GM12875 (cell line): ENCODE results near the gene XPR1.

Source experiments
- H3K4me3 ChIP-seq: one replicate; pipeline ENCODE4 v1.5.1; 2011; ENCODE audit warnings: low read depth, low read length, control low read depth
- CTCF ChIP-seq: IDR thresholded peaks from 2 replicates; pipeline ENCODE4 v1.5.1; 2011; ENCODE audit warnings: low read depth, mild to moderate bottlenecking, control low read depth, inconsistent platforms, low read length, moderate library complexity, borderline replicate concordance; ENCODE audit not compliant: insufficient read depth

The XPR1 gene

GRCh38 chr1:180793451-180793850 lies 161.6 kb downstream of the XPR1 start:
- no peak overlapping the region for H3K4me3 ChIP-seq
- no peak for TF ChIP-seq CTCF

- TF ChIP-seq CTCF: no peak
- H3K4me3 ChIP-seq: no peak overlapping the region
These were observed 165.2 kb downstream of the XPR1 start for GRCh38 chr1:180796897-180797640.

GRCh38 chr1:180800945-180801344 lies 169.1 kb downstream of the XPR1 start:
- no peak for TF ChIP-seq CTCF
- no peak overlapping the region for H3K4me3 ChIP-seq

GRCh38 chr1:180802813-180803212 lies 171.0 kb downstream of the XPR1 start:
- H3K4me3 ChIP-seq: no peak overlapping the region
- TF ChIP-seq CTCF: no peak

GRCh38 chr1:180805316-180805715 lies 173.5 kb downstream of the XPR1 start:
- H3K4me3 ChIP-seq: no peak overlapping the region
- TF ChIP-seq CTCF: no peak

- no peak for TF ChIP-seq CTCF
These were observed 179.5 kb downstream of the XPR1 start for GRCh38 chr1:180811298-180811697.

GRCh38 chr1:180811886-180812285 lies 180.1 kb downstream of the XPR1 start:
- no peak for TF ChIP-seq CTCF
- no peak overlapping the region for H3K4me3 ChIP-seq

More at GRCh38 chr1:180811298-180811697, 179.5 kb downstream of the XPR1 start:
- H3K4me3 ChIP-seq: no peak overlapping the region
